Smooth muscle cell of the brain vasculature (primary cell): ENCODE measurements around the gene ITPK1.

Source experiments
- DNase-seq: peaks from one replicate; pipeline ENCODE4 v3.0.0-alpha.2; 2012; ENCODE audit warnings: low read depth, low spot score

ITPK1 gene

GRCh38 chr14:93044556-93044955, 71.2 kb downstream of the ITPK1 start:
- DNase-seq, result no peak

GRCh38 chr14:93044121-93044520, 71.6 kb downstream of the ITPK1 start:
- no peak for DNase-seq

GRCh38 chr14:93042968-93043940, 72.5 kb downstream of the ITPK1 start:
- DNase-seq, result no peak

- DNase-seq, result no peak
Measured at GRCh38 chr14:93041830-93042229, 73.9 kb downstream of the ITPK1 start.

- DNase-seq, result no peak
Measured at GRCh38 chr14:93040982-93041381, 74.7 kb downstream of the ITPK1 start.

- DNase-seq, result no peak
Measured at GRCh38 chr14:93040443-93040842, 75.3 kb downstream of the ITPK1 start.

- DNase-seq, result no peak
Measured at GRCh38 chr14:93039649-93040315, 75.9 kb downstream of the ITPK1 start.

GRCh38 chr14:93037351-93037750, 78.4 kb downstream of the ITPK1 start:
- DNase-seq, result no peak

- no peak for DNase-seq
Measured at GRCh38 chr14:93036652-93037345, 78.9 kb downstream of the ITPK1 start.

- no peak for DNase-seq
Measured at GRCh38 chr14:93035917-93036651, 79.6 kb downstream of the ITPK1 start.

- DNase-seq, result no peak
Measured at GRCh38 chr14:93035585-93035916, 80.2 kb downstream of the ITPK1 start.

- no peak for DNase-seq
Measured at GRCh38 chr14:93034671-93034994, 81.1 kb downstream of the ITPK1 start.

GRCh38 chr14:93033983-93034670, 81.6 kb downstream of the ITPK1 start:
- no peak for DNase-seq

- no peak for DNase-seq
Measured at GRCh38 chr14:93033084-93033982, 82.4 kb downstream of the ITPK1 start.

- no peak for DNase-seq
Measured at GRCh38 chr14:93032421-93032936, 83.2 kb downstream of the ITPK1 start.

GRCh38 chr14:93031505-93032315, 84.0 kb downstream of the ITPK1 start:
- no peak for DNase-seq

- DNase-seq, result no peak
Measured at GRCh38 chr14:93030761-93031160, 85.0 kb downstream of the ITPK1 start.

- DNase-seq, result no peak
Measured at GRCh38 chr14:93029911-93030508, 85.7 kb downstream of the ITPK1 start.

GRCh38 chr14:93029417-93029816, 86.3 kb downstream of the ITPK1 start:
- no peak for DNase-seq
